H1 (cell line): ENCODE data around the gene CAPN11. TPM values are rescaled to one million over a fixed set of nuclear protein-coding genes. Genes with fewer than 3 reads are reported as not detected.

Source experiments
- RBBP5 ChIP-seq: IDR thresholded peaks from 2 replicates; pipeline ENCODE4 v1.7.1; 2012; ENCODE audit warnings: low read depth, mild to moderate bottlenecking, inconsistent platforms, low read length, moderate library complexity, borderline replicate concordance
- RFX5 ChIP-seq: IDR thresholded peaks from 2 replicates; pipeline ENCODE4 v1.6.1; 2011; ENCODE audit warnings: low read depth, low read length, improper control_type of control experiment, borderline replicate concordance
- TAF7 ChIP-seq: optimal IDR thresholded peaks from 2 replicates; pipeline ENCODE3; 2011; ENCODE audit warnings: low read depth, mild to moderate bottlenecking, inconsistent platforms, low read length, moderate library complexity, borderline replicate concordance
- polyA plus RNA-seq, 7 experiments: library from polyadenylated mRNA; depleted of rRNA in 3 of 7; stranded (reverse) in 5 of 7; unstranded in 2 of 7; fragments of >200 nt in 5 of 7; fragments of 200-250 nt in 2 of 7; gene quantifications; 1 replicate in 5 of 7; 2 replicates in 1 of 7; 4 replicates in 1 of 7; pipeline versions ENCODE4 v1.2.1 to v1.2.3, GENCODE V29; 2011 to 2013; ENCODE audit warnings: missing spikeins in 2 of 7, mixed read lengths in 2 of 7
- total RNA-seq: library from RNA; stranded (reverse); fragmentation: NEBNext Ultra II Directional; extraction: Animal tissue kit (Norgen Biotek cat#: 25700); gene quantifications from 2 replicates; pipeline ENCODE4 v1.2.1, GENCODE V29; 2021

CAPN11 gene
- total and polyA plus RNA-seq, 2 of the 8 experiments (the other 6 are each of a cell fraction or from before 2014, with no cell fraction given): 0.95 to 0.97 TPM

DNA sequence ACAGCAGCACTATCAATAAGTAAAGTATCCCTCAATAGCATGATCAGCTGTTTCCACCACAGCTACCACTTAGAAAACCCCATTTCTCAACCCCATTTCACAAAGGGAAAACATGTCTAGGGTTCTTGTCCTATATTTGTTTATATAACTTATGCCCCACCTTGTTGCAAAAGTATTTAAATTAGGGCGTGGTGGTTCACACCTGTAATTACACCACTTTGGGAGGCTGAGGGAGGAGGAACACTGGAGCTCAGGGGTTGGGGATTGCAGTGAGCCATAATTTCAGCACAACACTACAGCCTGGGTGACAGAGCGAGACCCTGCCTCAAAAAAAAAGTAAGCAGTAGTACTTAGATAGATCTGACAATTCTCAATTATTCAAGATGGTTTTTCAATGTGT lies 35.1 kb upstream of the CAPN11 start (continued):
- TF ChIP-seq TAF7: no peak
- TF ChIP-seq RBBP5: no peak
- TF ChIP-seq RFX5: no peak
